K562 (cell line): ENCODE data around the gene RREB1. TPM values are rescaled to one million over a fixed set of nuclear protein-coding genes. Genes with fewer than 3 reads are reported as not detected.

Source experiments
- ARID3A ChIP-seq: IDR thresholded peaks from 2 replicates; pipeline ENCODE4 v1.6.1; 2012; ENCODE audit warnings: low read depth, low read length, improper control_type of control experiment, borderline replicate concordance
- CEBPZ ChIP-seq: fragments of 150-350 bp; IDR thresholded peaks from 2 replicates; pipeline ENCODE4 v1.6.1; 2014; ENCODE audit warnings: low read depth, mild to moderate bottlenecking, low read length, borderline replicate concordance
- ETV5 ChIP-seq: sonication (generic); formaldehyde crosslinking; IDR thresholded peaks from 2 replicates; pipeline ENCODE4 v1.4.0; 2020; ENCODE audit warnings: low read depth, mild to moderate bottlenecking, missing genetic modification reagents
- HNRNPH1 ChIP-seq: fragments of 200-400 bp; formaldehyde crosslinking; optimal IDR thresholded peaks from 2 replicates; pipeline ENCODE3; 2017; ENCODE audit warnings: low read depth, mild to moderate bottlenecking, low read length, moderate library complexity
- HNRNPUL1 ChIP-seq: fragments of 200-400 bp; formaldehyde crosslinking; IDR thresholded peaks from 2 replicates; pipeline ENCODE4 v1.6.1; 2017; ENCODE audit warnings: low read length
- MAZ ChIP-seq, 2 experiments: fragments of 450-650 bp in 1 of 2; sonication (generic) in 1 of 2; formaldehyde crosslinking; IDR thresholded peaks in 1 of 2; conservative IDR thresholded peaks in 1 of 2; 2 replicates each; pipeline versions ENCODE4 v1.4.0 to v1.5.0; 2020; ENCODE audit warnings: mild to moderate bottlenecking in 1 of 2, missing genetic modification reagents in 1 of 2
- TEAD2 ChIP-seq: fragments of 450-650 bp; IDR thresholded peaks from 2 replicates; pipeline ENCODE4 v1.6.1; 2016; ENCODE audit warnings: missing genetic modification characterization, control low read depth, missing compliant biosample characterization
- ZEB2 ChIP-seq: fragments of 450-650 bp; IDR thresholded peaks from 2 replicates; pipeline ENCODE4 v1.6.1; 2016
- polyA plus RNA-seq, 8 experiments: library from polyadenylated mRNA; depleted of rRNA in 4 of 8; stranded (reverse) in 5 of 8; unstranded in 3 of 8; fragments of >200 nt; fragmentation: Nextera tagmentation in 2 of 8; fragmentation: Illumina TruSeq in 1 of 8; extraction: Ambion mirVana in 2 of 8; extraction: Trizol in 1 of 8; gene quantifications; 2 replicates each; pipeline versions ENCODE4 v1.2.1 to v1.2.3, GENCODE V29; 2011 to 2014; ENCODE audit warnings: inconsistent platforms in 1 of 8, missing spikeins in 1 of 8
- total RNA-seq, 7 experiments: library from RNA; depleted of rRNA in 6 of 7; stranded (reverse); fragments of >200 nt in 6 of 7; fragmentation: Illumina TruSeq in 2 of 7; extraction: Trizol in 2 of 7; gene quantifications; 2 replicates each; pipeline versions ENCODE4 v1.2.1 to v1.2.3, GENCODE V29; 2011 to 2021; ENCODE audit warnings: low replicate concordance in 1 of 7
- TF ChIP-seq, protein P1 (sequence below), 2 experiments: fragments of 450-650 bp; formaldehyde crosslinking in 1 of 2; IDR thresholded peaks; 2 replicates each; pipeline versions ENCODE4 v1.4.0 to v1.6.1; 2014 to 2020; ENCODE audit warnings: mild to moderate bottlenecking in 2 of 2, borderline replicate concordance in 1 of 2, low read depth in 1 of 2
- TF ChIP-seq, protein P2 (sequence below): fragments of 250-450 bp; sonication (Bioruptor Pico); IDR thresholded peaks from 2 replicates; pipeline ENCODE4 v1.4.0; 2020; ENCODE audit warnings: borderline replicate concordance

Gene RREB1
- total and polyA plus RNA-seq, 9 of the 15 experiments (the other 6 are each of a cell fraction or from before 2014, with no cell fraction given): 3.3 to 64.2 (median 19.3) TPM

GRCh38 chr6:7243179-7243981 lies 135.6 kb downstream of the RREB1 start (continued):
- TF ChIP-seq, protein P1, sequence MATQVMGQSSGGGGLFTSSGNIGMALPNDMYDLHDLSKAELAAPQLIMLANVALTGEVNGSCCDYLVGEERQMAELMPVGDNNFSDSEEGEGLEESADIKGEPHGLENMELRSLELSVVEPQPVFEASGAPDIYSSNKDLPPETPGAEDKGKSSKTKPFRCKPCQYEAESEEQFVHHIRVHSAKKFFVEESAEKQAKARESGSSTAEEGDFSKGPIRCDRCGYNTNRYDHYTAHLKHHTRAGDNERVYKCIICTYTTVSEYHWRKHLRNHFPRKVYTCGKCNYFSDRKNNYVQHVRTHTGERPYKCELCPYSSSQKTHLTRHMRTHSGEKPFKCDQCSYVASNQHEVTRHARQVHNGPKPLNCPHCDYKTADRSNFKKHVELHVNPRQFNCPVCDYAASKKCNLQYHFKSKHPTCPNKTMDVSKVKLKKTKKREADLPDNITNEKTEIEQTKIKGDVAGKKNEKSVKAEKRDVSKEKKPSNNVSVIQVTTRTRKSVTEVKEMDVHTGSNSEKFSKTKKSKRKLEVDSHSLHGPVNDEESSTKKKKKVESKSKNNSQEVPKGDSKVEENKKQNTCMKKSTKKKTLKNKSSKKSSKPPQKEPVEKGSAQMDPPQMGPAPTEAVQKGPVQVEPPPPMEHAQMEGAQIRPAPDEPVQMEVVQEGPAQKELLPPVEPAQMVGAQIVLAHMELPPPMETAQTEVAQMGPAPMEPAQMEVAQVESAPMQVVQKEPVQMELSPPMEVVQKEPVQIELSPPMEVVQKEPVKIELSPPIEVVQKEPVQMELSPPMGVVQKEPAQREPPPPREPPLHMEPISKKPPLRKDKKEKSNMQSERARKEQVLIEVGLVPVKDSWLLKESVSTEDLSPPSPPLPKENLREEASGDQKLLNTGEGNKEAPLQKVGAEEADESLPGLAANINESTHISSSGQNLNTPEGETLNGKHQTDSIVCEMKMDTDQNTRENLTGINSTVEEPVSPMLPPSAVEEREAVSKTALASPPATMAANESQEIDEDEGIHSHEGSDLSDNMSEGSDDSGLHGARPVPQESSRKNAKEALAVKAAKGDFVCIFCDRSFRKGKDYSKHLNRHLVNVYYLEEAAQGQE (IDR thresholded peaks at IDR 0.05; ENCODE audit: borderline replicate concordance): peak; percentile 78; the same call in 1 of the 2 replicates
- TF ChIP-seq, protein P1 (CRISPR knock-in tag; IDR thresholded peaks at IDR 0.05; ENCODE audit: low read depth): no peak
- TF ChIP-seq CEBPZ (no peak), ARID3A (0 out of 2 replicates have a peak, but pooled peaks have one; percentile 48), HNRNPH1 (no peak), TEAD2 (tag) (no peak), HNRNPUL1 (no peak), ZEB2 (0 out of 2 replicates have a peak, but pooled peaks have one; percentile 35), MAZ (CRISPR knock-in tag; conservative IDR thresholded peaks at IDR 0.05 in 1 of 2, IDR thresholded peaks at IDR 0.05 in 1 of 2) (peak in 1 of 2 experiments; percentile 49; a peak in 2 of 4 replicates), ETV5 (0 out of 2 replicates have a peak, but pooled peaks have one; percentile 16)
- TF ChIP-seq, protein P2, sequence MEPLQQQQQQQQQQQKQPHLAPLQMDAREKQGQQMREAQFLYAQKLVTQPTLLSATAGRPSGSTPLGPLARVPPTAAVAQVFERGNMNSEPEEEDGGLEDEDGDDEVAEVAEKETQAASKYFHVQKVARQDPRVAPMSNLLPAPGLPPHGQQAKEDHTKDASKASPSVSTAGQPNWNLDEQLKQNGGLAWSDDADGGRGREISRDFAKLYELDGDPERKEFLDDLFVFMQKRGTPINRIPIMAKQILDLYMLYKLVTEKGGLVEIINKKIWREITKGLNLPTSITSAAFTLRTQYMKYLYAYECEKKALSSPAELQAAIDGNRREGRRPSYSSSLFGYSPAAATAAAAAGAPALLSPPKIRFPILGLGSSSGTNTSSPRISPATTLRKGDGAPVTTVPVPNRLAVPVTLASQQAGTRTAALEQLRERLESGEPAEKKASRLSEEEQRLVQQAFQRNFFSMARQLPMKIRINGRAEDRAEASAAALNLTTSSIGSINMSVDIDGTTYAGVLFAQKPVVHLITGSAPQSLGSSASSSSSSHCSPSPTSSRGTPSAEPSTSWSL: no peak
